ENCODE results near the gene SLC19A1. TPM values are rescaled to one million over a fixed set of nuclear protein-coding genes. Genes with fewer than 3 reads are reported as not detected.

The SLC19A1 gene
- total RNA-seq, 3 donors from 2014 or later, result 5.6 to 6.7 (median 6.6) TPM

- no peaks in the 10 kb centered on the region for H3K4me1 ChIP-seq
- H3K36me3 ChIP-seq, result no peaks in the 10 kb centered on the region
- H3K4me3 ChIP-seq, result no peak overlapping the region
- H3K27me3 ChIP-seq, result no peaks in the 10 kb centered on the region
- no peak overlapping the region for H3K27ac ChIP-seq
- H3K9me3 ChIP-seq, result no peaks in the 10 kb centered on the region
- intact Hi-C loops (cut with DNase I; ENCODE audit: low total_unique reads), result no loop called here
- TF ChIP-seq POLR2A (IDR thresholded peaks at IDR 0.05), result no peak
- no peak for TF ChIP-seq POLR2AphosphoS5 (IDR thresholded peaks at IDR 0.05)
- no peak for TF ChIP-seq CTCF (IDR thresholded peaks at IDR 0.05)
- no peak for DNase-seq (ENCODE audit: low spot score in 2 of 2)
These were observed 43.0 kb downstream of the SLC19A1 start for GRCh38 chr21:45499201-45499750.

- intact Hi-C loops (cut with DNase I; ENCODE audit: low total_unique reads), result no loop called here
These were observed 43.6 kb downstream of the SLC19A1 start for GRCh38 chr21:45498646-45499000.

GRCh38 chr21:45497846-45498645, 44.2 kb downstream of the SLC19A1 start:
- DNase-seq (ENCODE audit: low spot score in 2 of 2), result no peak
- intact Hi-C loops (cut with DNase I; ENCODE audit: low total_unique reads), result no loop called here
- H3K36me3 ChIP-seq, result no peaks in the 10 kb centered on the region

More at GRCh38 chr21:45498646-45499000, 43.6 kb downstream of the SLC19A1 start:
- Histone ChIP-seq H3K4me3 (no peak overlapping the region), H3K27me3 (no peaks in the 10 kb centered on the region), H3K27ac (no peak overlapping the region), H3K36me3 (no peaks in the 10 kb centered on the region), H3K9me3 (no peaks in the 10 kb centered on the region), H3K4me1 (no peaks in the 10 kb centered on the region)
- TF ChIP-seq POLR2A (IDR thresholded peaks at IDR 0.05) (no peak), POLR2AphosphoS5 (IDR thresholded peaks at IDR 0.05) (no peak), CTCF (IDR thresholded peaks at IDR 0.05) (no peak)
- no peak for DNase-seq (ENCODE audit: low spot score in 2 of 2)

GRCh38 chr21:45496968-45497845, 45.0 kb downstream of the SLC19A1 start:
- no peak overlapping the region for H3K4me3 ChIP-seq
- intact Hi-C loops (cut with DNase I; ENCODE audit: low total_unique reads), result no loop called here
- H3K27me3 ChIP-seq, result no peaks in the 10 kb centered on the region
- TF ChIP-seq CTCF (IDR thresholded peaks at IDR 0.05) (no peak), POLR2A (IDR thresholded peaks at IDR 0.05) (no peak)
- H3K4me1 ChIP-seq, result no peaks in the 10 kb centered on the region
- H3K27ac ChIP-seq, result no peak overlapping the region
- no peaks in the 10 kb centered on the region for H3K36me3 ChIP-seq
- H3K9me3 ChIP-seq, result no peaks in the 10 kb centered on the region
- DNase-seq (ENCODE audit: low spot score in 2 of 2), result no peak

More at GRCh38 chr21:45497846-45498645, 44.2 kb downstream of the SLC19A1 start:
- TF ChIP-seq POLR2AphosphoS5 (IDR thresholded peaks at IDR 0.05) (no peak), POLR2A (IDR thresholded peaks at IDR 0.05) (no peak), CTCF (IDR thresholded peaks at IDR 0.05) (no peak)
- H3K27me3 ChIP-seq, result no peaks in the 10 kb centered on the region
- H3K27ac ChIP-seq, result no peak overlapping the region
- H3K9me3 ChIP-seq, result no peaks in the 10 kb centered on the region
- no peaks in the 10 kb centered on the region for H3K4me1 ChIP-seq
- no peak overlapping the region for H3K4me3 ChIP-seq
